ENCODE results near the gene KLHDC10. TPM values are rescaled to one million over a fixed set of nuclear protein-coding genes. Genes with fewer than 3 reads are reported as not detected.

The KLHDC10 gene
- polyA plus RNA-seq, 2 of the 4 experiments (the other 2 are of a cell fraction), result 25.7 to 35.0 TPM

GRCh38 chr7:130032698-130033097, 37.6 kb upstream of the KLHDC10 start:
- Histone ChIP-seq H3K9me3 (no peaks in the 10 kb centered on the region), H3K4me3 (no peak overlapping the region), H3K27ac (no peak overlapping the region), H3K4me2 (no peak overlapping the region), H3K4me1 (no peaks in the 10 kb centered on the region)
- no peak for DNase-seq (ENCODE audit: low read depth in 1 of 2, low spot score in 1 of 2)
- ATAC-seq, result no peak
- POLR2A ChIA-PET, result no interaction called here
- FAIRE-seq, result no peak
- no peak for TF ChIP-seq HDAC2 (IDR thresholded peaks at IDR 0.05)
- TF ChIP-seq HOXB5 (CRISPR knock-in tag; IDR thresholded peaks at IDR 0.05), result no peak
- TF ChIP-seq ESRRA (IDR thresholded peaks at IDR 0.05; ENCODE audit: borderline replicate concordance, low read length), result no peak
- no peak for TF ChIP-seq GATA3 (IDR thresholded peaks at IDR 0.05; ENCODE audit: borderline replicate concordance)
- no peak for TF ChIP-seq HOXB13 (CRISPR knock-in tag; IDR thresholded peaks at IDR 0.05; ENCODE audit: low read depth)
- no peak for TF ChIP-seq E2F6 (IDR thresholded peaks at IDR 0.05; ENCODE audit: borderline replicate concordance, low read depth)
- TF ChIP-seq, protein P1, sequence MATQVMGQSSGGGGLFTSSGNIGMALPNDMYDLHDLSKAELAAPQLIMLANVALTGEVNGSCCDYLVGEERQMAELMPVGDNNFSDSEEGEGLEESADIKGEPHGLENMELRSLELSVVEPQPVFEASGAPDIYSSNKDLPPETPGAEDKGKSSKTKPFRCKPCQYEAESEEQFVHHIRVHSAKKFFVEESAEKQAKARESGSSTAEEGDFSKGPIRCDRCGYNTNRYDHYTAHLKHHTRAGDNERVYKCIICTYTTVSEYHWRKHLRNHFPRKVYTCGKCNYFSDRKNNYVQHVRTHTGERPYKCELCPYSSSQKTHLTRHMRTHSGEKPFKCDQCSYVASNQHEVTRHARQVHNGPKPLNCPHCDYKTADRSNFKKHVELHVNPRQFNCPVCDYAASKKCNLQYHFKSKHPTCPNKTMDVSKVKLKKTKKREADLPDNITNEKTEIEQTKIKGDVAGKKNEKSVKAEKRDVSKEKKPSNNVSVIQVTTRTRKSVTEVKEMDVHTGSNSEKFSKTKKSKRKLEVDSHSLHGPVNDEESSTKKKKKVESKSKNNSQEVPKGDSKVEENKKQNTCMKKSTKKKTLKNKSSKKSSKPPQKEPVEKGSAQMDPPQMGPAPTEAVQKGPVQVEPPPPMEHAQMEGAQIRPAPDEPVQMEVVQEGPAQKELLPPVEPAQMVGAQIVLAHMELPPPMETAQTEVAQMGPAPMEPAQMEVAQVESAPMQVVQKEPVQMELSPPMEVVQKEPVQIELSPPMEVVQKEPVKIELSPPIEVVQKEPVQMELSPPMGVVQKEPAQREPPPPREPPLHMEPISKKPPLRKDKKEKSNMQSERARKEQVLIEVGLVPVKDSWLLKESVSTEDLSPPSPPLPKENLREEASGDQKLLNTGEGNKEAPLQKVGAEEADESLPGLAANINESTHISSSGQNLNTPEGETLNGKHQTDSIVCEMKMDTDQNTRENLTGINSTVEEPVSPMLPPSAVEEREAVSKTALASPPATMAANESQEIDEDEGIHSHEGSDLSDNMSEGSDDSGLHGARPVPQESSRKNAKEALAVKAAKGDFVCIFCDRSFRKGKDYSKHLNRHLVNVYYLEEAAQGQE (IDR thresholded peaks at IDR 0.05), result no peak
- no peak for TF ChIP-seq JUN (IDR thresholded peaks at IDR 0.05)
- no peak for TF ChIP-seq EP300 (IDR thresholded peaks at IDR 0.05)
- TF ChIP-seq HOXA7 (CRISPR knock-in tag; IDR thresholded peaks at IDR 0.05), result no peak
- no peak for TF ChIP-seq RNF2 (IDR thresholded peaks at IDR 0.05; ENCODE audit: borderline replicate concordance, low read depth)
- WGBS (ENCODE audit: missing lambda C conversion rate), result 87% methylated on average over 1 of the region's 1 CpG
- CTCF ChIA-PET, result no interaction called here

GRCh38 chr7:130037703-130038102, 32.6 kb upstream of the KLHDC10 start:
- no peak overlapping the region for H3K4me2 ChIP-seq
- no peaks in the 10 kb centered on the region for H3K4me1 ChIP-seq
- H3K4me3 ChIP-seq, result no peak overlapping the region
- no peak overlapping the region for H3K27ac ChIP-seq
- FAIRE-seq, result no peak
- CTCF ChIA-PET, result interaction anchor here (1.1 to 1.5 kb wide), 5 partner anchors 8 to 795 kb away, joined by 3 to 9 read pairs (median 4); no protein-coding TSS in a partner anchor
- ATAC-seq, result peak in 1 of 2 experiments; percentile 74; a peak in 3 of 6 replicates
- peak in 1 of 2 experiments; percentile 24 for DNase-seq (ENCODE audit: low read depth in 1 of 2, low spot score in 1 of 2)
- POLR2A ChIA-PET, result no interaction called here
- no peaks in the 10 kb centered on the region for H3K9me3 ChIP-seq
- TF ChIP-seq, protein P2, sequence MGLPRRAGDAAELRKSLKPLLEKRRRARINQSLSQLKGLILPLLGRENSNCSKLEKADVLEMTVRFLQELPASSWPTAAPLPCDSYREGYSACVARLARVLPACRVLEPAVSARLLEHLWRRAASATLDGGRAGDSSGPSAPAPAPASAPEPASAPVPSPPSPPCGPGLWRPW (IDR thresholded peaks at IDR 0.05), result no peak
- TF ChIP-seq RCOR1 (IDR thresholded peaks at IDR 0.05; ENCODE audit: low read depth, low read length) (no peak), HMGXB4 (CRISPR knock-in tag; IDR thresholded peaks at IDR 0.05; ENCODE audit: borderline replicate concordance) (no peak), BHLHE40 (IDR thresholded peaks at IDR 0.05; ENCODE audit: low read depth, low read length) (no peak), GATA3 (IDR thresholded peaks at IDR 0.05; ENCODE audit: borderline replicate concordance) (no peak), HDAC2 (IDR thresholded peaks at IDR 0.05) (no peak), RAD21 (conservative IDR thresholded peaks at IDR 0.05 in 1 of 2, IDR thresholded peaks at IDR 0.05 in 1 of 2) (0 out of 5 replicates have a peak, but pooled peaks of 1 of the 2 experiments have one; percentile 21), MAFK (IDR thresholded peaks at IDR 0.05; ENCODE audit: partially characterized antibody) (no peak), SMC3 (IDR thresholded peaks at IDR 0.05) (peak; percentile 36; the same call in 1 of the 3 replicates), HEYL (CRISPR knock-in tag; IDR thresholded peaks at IDR 0.05) (no peak), CBX8 (IDR thresholded peaks at IDR 0.05) (no peak), POLR2A (IDR thresholded peaks at IDR 0.05; ENCODE audit: low read length) (no peak), NFE2L2 (conservative IDR thresholded peaks at IDR 0.05; ENCODE audit: low read length) (no peak), POLR2AphosphoS2 (conservative IDR thresholded peaks at IDR 0.05; ENCODE audit: low read length) (no peak), RFX5 (IDR thresholded peaks at IDR 0.05) (no peak), EHF (CRISPR knock-in tag; IDR thresholded peaks at IDR 0.05) (no peak)
- TF ChIP-seq, protein P3, sequence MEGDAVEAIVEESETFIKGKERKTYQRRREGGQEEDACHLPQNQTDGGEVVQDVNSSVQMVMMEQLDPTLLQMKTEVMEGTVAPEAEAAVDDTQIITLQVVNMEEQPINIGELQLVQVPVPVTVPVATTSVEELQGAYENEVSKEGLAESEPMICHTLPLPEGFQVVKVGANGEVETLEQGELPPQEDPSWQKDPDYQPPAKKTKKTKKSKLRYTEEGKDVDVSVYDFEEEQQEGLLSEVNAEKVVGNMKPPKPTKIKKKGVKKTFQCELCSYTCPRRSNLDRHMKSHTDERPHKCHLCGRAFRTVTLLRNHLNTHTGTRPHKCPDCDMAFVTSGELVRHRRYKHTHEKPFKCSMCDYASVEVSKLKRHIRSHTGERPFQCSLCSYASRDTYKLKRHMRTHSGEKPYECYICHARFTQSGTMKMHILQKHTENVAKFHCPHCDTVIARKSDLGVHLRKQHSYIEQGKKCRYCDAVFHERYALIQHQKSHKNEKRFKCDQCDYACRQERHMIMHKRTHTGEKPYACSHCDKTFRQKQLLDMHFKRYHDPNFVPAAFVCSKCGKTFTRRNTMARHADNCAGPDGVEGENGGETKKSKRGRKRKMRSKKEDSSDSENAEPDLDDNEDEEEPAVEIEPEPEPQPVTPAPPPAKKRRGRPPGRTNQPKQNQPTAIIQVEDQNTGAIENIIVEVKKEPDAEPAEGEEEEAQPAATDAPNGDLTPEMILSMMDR (IDR thresholded peaks at IDR 0.05), result peak; percentile 54
- TF ChIP-seq, protein P4, sequence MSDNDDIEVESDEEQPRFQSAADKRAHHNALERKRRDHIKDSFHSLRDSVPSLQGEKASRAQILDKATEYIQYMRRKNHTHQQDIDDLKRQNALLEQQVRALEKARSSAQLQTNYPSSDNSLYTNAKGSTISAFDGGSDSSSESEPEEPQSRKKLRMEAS (IDR thresholded peaks at IDR 0.05), result no peak

Measured in A549 (cell line).